H1 (cell line): ENCODE data around the gene TNFRSF14. TPM values are rescaled to one million over a fixed set of nuclear protein-coding genes. Genes with fewer than 3 reads are reported as not detected.

Experiments
- ASH2L ChIP-seq: fragments of 200-600, 300-600 bp; sonication (generic); IDR thresholded peaks from one replicate; pipeline ENCODE4 v1.7.1; 2017; ENCODE audit warnings: low read length
- polyA plus RNA-seq, 7 experiments: library from polyadenylated mRNA; depleted of rRNA in 3 of 7; stranded (reverse) in 5 of 7; unstranded in 2 of 7; fragments of >200 nt in 5 of 7; fragments of 200-250 nt in 2 of 7; gene quantifications; 1 replicate in 5 of 7; 2 replicates in 1 of 7; 4 replicates in 1 of 7; pipeline versions ENCODE4 v1.2.1 to v1.2.3, GENCODE V29; 2011 to 2013; ENCODE audit warnings: missing spikeins in 2 of 7, mixed read lengths in 2 of 7
- total RNA-seq: library from RNA; stranded (reverse); fragmentation: NEBNext Ultra II Directional; extraction: Animal tissue kit (Norgen Biotek cat#: 25700); gene quantifications from 2 replicates; pipeline ENCODE4 v1.2.1, GENCODE V29; 2021
- TF ChIP-seq, protein P1 (sequence below): fragments of 300-600 bp; sonication (generic); IDR thresholded peaks from 2 replicates; pipeline ENCODE4 v1.7.1; 2012; ENCODE audit warnings: low read length, moderate library complexity, mild to moderate bottlenecking, inconsistent platforms; ENCODE audit not compliant: insufficient replicate concordance

The TNFRSF14 gene
- total and polyA plus RNA-seq, 2 of the 8 experiments (the other 6 are each of a cell fraction or from before 2014, with no cell fraction given), result 0.36 to 0.50 TPM

DNA sequence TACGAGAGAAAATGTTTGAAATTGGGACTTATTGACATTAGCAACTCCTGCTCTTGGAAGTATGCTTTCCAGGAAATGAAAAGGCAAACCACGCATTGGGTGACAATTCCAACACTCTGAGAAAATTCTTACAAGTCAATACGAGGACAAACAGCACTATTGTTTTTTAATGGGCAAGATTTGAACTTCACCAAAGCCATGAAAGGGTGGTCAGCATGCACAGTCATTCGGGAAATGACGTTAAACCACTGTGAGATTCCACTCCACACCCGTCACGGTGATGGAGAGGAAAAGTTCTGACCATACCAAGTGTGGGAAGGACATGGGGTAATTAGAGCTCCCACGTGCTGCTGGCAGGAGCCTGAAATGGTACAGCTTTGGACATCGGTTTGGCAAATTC is 18.2 kb downstream of the TNFRSF14 start (continued):
- TF ChIP-seq, protein P1, sequence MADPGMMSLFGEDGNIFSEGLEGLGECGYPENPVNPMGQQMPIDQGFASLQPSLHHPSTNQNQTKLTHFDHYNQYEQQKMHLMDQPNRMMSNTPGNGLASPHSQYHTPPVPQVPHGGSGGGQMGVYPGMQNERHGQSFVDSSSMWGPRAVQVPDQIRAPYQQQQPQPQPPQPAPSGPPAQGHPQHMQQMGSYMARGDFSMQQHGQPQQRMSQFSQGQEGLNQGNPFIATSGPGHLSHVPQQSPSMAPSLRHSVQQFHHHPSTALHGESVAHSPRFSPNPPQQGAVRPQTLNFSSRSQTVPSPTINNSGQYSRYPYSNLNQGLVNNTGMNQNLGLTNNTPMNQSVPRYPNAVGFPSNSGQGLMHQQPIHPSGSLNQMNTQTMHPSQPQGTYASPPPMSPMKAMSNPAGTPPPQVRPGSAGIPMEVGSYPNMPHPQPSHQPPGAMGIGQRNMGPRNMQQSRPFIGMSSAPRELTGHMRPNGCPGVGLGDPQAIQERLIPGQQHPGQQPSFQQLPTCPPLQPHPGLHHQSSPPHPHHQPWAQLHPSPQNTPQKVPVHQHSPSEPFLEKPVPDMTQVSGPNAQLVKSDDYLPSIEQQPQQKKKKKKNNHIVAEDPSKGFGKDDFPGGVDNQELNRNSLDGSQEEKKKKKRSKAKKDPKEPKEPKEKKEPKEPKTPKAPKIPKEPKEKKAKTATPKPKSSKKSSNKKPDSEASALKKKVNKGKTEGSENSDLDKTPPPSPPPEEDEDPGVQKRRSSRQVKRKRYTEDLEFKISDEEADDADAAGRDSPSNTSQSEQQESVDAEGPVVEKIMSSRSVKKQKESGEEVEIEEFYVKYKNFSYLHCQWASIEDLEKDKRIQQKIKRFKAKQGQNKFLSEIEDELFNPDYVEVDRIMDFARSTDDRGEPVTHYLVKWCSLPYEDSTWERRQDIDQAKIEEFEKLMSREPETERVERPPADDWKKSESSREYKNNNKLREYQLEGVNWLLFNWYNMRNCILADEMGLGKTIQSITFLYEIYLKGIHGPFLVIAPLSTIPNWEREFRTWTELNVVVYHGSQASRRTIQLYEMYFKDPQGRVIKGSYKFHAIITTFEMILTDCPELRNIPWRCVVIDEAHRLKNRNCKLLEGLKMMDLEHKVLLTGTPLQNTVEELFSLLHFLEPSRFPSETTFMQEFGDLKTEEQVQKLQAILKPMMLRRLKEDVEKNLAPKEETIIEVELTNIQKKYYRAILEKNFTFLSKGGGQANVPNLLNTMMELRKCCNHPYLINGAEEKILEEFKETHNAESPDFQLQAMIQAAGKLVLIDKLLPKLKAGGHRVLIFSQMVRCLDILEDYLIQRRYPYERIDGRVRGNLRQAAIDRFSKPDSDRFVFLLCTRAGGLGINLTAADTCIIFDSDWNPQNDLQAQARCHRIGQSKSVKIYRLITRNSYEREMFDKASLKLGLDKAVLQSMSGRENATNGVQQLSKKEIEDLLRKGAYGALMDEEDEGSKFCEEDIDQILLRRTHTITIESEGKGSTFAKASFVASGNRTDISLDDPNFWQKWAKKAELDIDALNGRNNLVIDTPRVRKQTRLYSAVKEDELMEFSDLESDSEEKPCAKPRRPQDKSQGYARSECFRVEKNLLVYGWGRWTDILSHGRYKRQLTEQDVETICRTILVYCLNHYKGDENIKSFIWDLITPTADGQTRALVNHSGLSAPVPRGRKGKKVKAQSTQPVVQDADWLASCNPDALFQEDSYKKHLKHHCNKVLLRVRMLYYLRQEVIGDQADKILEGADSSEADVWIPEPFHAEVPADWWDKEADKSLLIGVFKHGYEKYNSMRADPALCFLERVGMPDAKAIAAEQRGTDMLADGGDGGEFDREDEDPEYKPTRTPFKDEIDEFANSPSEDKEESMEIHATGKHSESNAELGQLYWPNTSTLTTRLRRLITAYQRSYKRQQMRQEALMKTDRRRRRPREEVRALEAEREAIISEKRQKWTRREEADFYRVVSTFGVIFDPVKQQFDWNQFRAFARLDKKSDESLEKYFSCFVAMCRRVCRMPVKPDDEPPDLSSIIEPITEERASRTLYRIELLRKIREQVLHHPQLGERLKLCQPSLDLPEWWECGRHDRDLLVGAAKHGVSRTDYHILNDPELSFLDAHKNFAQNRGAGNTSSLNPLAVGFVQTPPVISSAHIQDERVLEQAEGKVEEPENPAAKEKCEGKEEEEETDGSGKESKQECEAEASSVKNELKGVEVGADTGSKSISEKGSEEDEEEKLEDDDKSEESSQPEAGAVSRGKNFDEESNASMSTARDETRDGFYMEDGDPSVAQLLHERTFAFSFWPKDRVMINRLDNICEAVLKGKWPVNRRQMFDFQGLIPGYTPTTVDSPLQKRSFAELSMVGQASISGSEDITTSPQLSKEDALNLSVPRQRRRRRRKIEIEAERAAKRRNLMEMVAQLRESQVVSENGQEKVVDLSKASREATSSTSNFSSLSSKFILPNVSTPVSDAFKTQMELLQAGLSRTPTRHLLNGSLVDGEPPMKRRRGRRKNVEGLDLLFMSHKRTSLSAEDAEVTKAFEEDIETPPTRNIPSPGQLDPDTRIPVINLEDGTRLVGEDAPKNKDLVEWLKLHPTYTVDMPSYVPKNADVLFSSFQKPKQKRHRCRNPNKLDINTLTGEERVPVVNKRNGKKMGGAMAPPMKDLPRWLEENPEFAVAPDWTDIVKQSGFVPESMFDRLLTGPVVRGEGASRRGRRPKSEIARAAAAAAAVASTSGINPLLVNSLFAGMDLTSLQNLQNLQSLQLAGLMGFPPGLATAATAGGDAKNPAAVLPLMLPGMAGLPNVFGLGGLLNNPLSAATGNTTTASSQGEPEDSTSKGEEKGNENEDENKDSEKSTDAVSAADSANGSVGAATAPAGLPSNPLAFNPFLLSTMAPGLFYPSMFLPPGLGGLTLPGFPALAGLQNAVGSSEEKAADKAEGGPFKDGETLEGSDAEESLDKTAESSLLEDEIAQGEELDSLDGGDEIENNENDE, result no peak
- no peak for TF ChIP-seq ASH2L
